Measurements from ENCODE around the gene HOXC9. TPM values are rescaled to one million over a fixed set of nuclear protein-coding genes. Genes with fewer than 3 reads are reported as not detected.

HOXC9 gene
- total RNA-seq, 2 donors from 2014 or later, result not detected

- TF ChIP-seq CTCF (IDR thresholded peaks at IDR 0.05), result no peak
- Histone ChIP-seq H3K4me3 (peak overlapping the region; percentile 35 to 53), H3K27me3 (peaks cover 23 to 43% of the 10 kb centered on the region in 2 donors), H3K4me1 (peaks cover 0 to 47% of the 10 kb centered on the region in 2 donors), H3K27ac (peak overlapping the region; percentile 17 to 54), H3K36me3 (no peaks in the 10 kb centered on the region), H3K9me3 (no peaks in the 10 kb centered on the region)
- no peak for DNase-seq (ENCODE audit: low spot score)
Observed at GRCh38 chr12:54017878-54018467, 18.0 kb downstream of the HOXC9 start.

- Histone ChIP-seq H3K4me3 (peak overlapping the region in 1 of 2 donors; percentile 53), H3K9me3 (no peaks in the 10 kb centered on the region), H3K27me3 (peaks cover 23 to 39% of the 10 kb centered on the region in 2 donors), H3K27ac (peak overlapping the region in 1 of 2 donors; percentile 54), H3K36me3 (no peaks in the 10 kb centered on the region), H3K4me1 (peaks cover 0 to 47% of the 10 kb centered on the region in 2 donors)
- TF ChIP-seq CTCF (IDR thresholded peaks at IDR 0.05), result no peak
- no peak for DNase-seq (ENCODE audit: low spot score)
Observed at GRCh38 chr12:54018468-54018984, 18.6 kb downstream of the HOXC9 start.

GRCh38 chr12:54019091-54019811 lies 19.3 kb downstream of the HOXC9 start:
- Histone ChIP-seq H3K27ac (peak overlapping the region; percentile 35 to 55), H3K9me3 (no peaks in the 10 kb centered on the region), H3K4me3 (peak overlapping the region in 1 of 2 donors; percentile 53), H3K36me3 (no peaks in the 10 kb centered on the region), H3K27me3 (peaks cover 22 to 33% of the 10 kb centered on the region in 2 donors), H3K4me1 (peaks cover 0 to 45% of the 10 kb centered on the region in 2 donors)
- no peak for DNase-seq (ENCODE audit: low spot score)
- no peak for TF ChIP-seq CTCF (IDR thresholded peaks at IDR 0.05)

DNA sequence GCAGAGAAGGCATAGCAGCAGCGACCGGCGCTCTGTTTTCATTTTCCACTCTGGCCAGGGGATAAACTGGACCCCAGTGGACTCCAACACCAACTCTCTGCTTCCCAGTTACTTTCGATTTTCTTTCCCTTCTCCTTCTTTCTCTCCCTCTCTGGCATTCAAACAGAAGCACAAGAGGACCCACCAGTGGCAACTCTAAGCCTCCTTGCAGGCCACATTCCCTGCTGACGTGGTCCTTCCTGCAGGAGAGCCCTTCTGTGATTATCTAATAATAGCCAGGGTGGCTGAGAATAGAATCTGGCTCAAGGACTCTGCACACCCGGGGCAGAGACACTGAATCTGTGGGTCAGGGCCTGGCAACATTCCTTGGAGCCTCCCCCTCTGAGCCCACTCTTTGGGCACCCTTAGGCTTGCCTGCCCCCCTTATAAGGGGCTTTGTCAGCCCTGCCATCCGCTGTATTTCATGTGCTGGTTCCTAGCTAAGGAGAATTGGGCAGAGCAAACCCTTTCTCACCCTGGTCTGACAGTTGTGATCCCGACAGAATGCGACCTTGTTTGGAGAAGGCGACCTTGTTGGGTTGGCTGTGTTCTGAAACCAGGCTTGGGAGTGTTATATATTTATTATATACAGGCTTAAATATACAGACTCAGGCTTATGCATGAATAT lies 20.1 kb downstream of the HOXC9 start:
- peaks cover 0 to 39% of the 10 kb centered on the region in 2 donors for H3K4me1 ChIP-seq
- H3K9me3 ChIP-seq, result no peaks in the 10 kb centered on the region
- no peak overlapping the region for H3K4me3 ChIP-seq
- no peak for TF ChIP-seq CTCF (IDR thresholded peaks at IDR 0.05)
- H3K36me3 ChIP-seq, result no peaks in the 10 kb centered on the region
- peak overlapping the region; percentile 35 to 55 for H3K27ac ChIP-seq
- H3K27me3 ChIP-seq, result peaks cover 14 to 33% of the 10 kb centered on the region in 2 donors
- no peak for DNase-seq (ENCODE audit: low spot score)

GRCh38 chr12:54020591-54021405 lies 20.8 kb downstream of the HOXC9 start:
- H3K9me3 ChIP-seq, result no peaks in the 10 kb centered on the region
- peak overlapping the region; percentile 35 to 55 for H3K27ac ChIP-seq
- DNase-seq (ENCODE audit: low spot score), result no peak
- H3K36me3 ChIP-seq, result no peaks in the 10 kb centered on the region
- no peak overlapping the region for H3K4me3 ChIP-seq
- peaks cover 7 to 28% of the 10 kb centered on the region in 2 donors for H3K27me3 ChIP-seq
- TF ChIP-seq CTCF (IDR thresholded peaks at IDR 0.05), result no peak
- H3K4me1 ChIP-seq, result peaks cover 0 to 39% of the 10 kb centered on the region in 2 donors
